ENCODE data around the gene RPS6KA2. TPM values are rescaled to one million over a fixed set of nuclear protein-coding genes. Genes with fewer than 3 reads are reported as not detected.

RPS6KA2 gene
- total RNA-seq, 4 donors from 2014 or later = 43.9 to 161 (median 82.7) TPM

- no peak for TF ChIP-seq CTCF (IDR thresholded peaks at IDR 0.05; ENCODE audit: low read depth)
Measured at GRCh38 chr6:166520905-166521834, 105.9 kb downstream of the RPS6KA2 start.

- TF ChIP-seq CTCF (IDR thresholded peaks at IDR 0.05; ENCODE audit: low read depth) = no peak
Measured at GRCh38 chr6:166516251-166516884, 110.7 kb downstream of the RPS6KA2 start.

GRCh38 chr6:166515072-166515810 is 111.8 kb downstream of the RPS6KA2 start:
- no peak for TF ChIP-seq CTCF (IDR thresholded peaks at IDR 0.05; ENCODE audit: low read depth)

GRCh38 chr6:166514196-166514595 is 112.9 kb downstream of the RPS6KA2 start:
- no peak for TF ChIP-seq CTCF (IDR thresholded peaks at IDR 0.05; ENCODE audit: low read depth)

GRCh38 chr6:166512567-166512966 is 114.5 kb downstream of the RPS6KA2 start:
- TF ChIP-seq CTCF (IDR thresholded peaks at IDR 0.05; ENCODE audit: low read depth) = no peak

- TF ChIP-seq CTCF (IDR thresholded peaks at IDR 0.05; ENCODE audit: low read depth) = no peak
Measured at GRCh38 chr6:166511316-166511715, 115.7 kb downstream of the RPS6KA2 start.

GRCh38 chr6:166509193-166509592 is 117.9 kb downstream of the RPS6KA2 start:
- TF ChIP-seq CTCF (IDR thresholded peaks at IDR 0.05; ENCODE audit: low read depth) = no peak

Data from subcutaneous adipose tissue (tissue), 4 donors.